HEK293 (cell line): ENCODE results near the gene ADAM8.

Source experiments
- HOXC10 ChIP-seq: sonication (generic); formaldehyde crosslinking; IDR thresholded peaks from 2 replicates; pipeline ENCODE4 v1.8.1; 2023; ENCODE audit warnings: mild to moderate bottlenecking, missing genetic modification reagents
- ZNF747 ChIP-seq: fragments of 450-650 bp; formaldehyde crosslinking; IDR thresholded peaks from 2 replicates; pipeline ENCODE4 v1.5.1; 2016; ENCODE audit warnings: missing biosample characterization, missing genetic modification characterization

DNA sequence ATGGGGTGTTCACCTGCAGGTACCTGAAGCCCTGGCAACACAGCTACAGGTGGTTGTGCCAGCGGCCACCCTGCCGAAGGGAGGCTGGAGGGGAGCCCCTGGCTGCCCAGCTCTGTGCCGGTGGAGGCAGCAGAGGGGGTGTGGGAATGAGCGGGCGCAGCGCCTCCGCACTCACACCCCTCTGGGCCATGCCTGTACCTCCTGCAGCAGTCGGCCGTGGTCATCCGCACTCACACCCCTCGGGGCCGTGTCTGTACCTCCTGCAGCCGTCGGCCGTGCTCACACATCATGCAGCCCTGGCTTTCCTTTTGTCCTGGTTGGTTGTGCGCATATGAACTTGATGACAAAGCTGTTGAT, 33.7 kb upstream of the ADAM8 start:
- TF ChIP-seq HOXC10 (CRISPR knock-in tag) (no peak), ZNF747 (tag by site-specific recombination) (no peak)
